BE2C (cell line): ENCODE results near the gene PITPNC1.

Experiments
- DNase-seq: peaks from one replicate; pipeline ENCODE4 v3.0.0-alpha.2; 2020
- H3K27me3 ChIP-seq: fragments of 250-450 bp; sonication (Bioruptor Pico); 2 replicates; pipeline ENCODE4 v1.5.1; 2020; ENCODE audit warnings: mild to moderate bottlenecking
- H3K36me3 ChIP-seq: fragments of 250-450 bp; sonication (Bioruptor Pico); 2 replicates; pipeline ENCODE4 v1.5.1; 2020; ENCODE audit warnings: mild to moderate bottlenecking
- H3K4me1 ChIP-seq: fragments of 250-450 bp; sonication (Bioruptor Pico); 2 replicates; pipeline ENCODE4 v1.5.1; 2020
- H3K4me3 ChIP-seq: 2 replicates; pipeline ENCODE4 v1.5.1; 2011; ENCODE audit warnings: low read depth, low read length
- H3K9me3 ChIP-seq: fragments of 250-450 bp; sonication (Bioruptor Pico); 2 replicates; pipeline ENCODE4 v1.5.1; 2020
- CTCF ChIP-seq: IDR thresholded peaks from 2 replicates; pipeline ENCODE4 v1.5.1; 2012; ENCODE audit warnings: mild to moderate bottlenecking, low read depth, low read length

The PITPNC1 gene

GRCh38 chr17:67448449-67448848, 71.4 kb downstream of the PITPNC1 start:
- no peak for DNase-seq
- no peak overlapping the region for H3K4me3 ChIP-seq
- no peaks in the 10 kb centered on the region for H3K9me3 ChIP-seq
- H3K27me3 ChIP-seq, result no peaks in the 10 kb centered on the region
- no peaks in the 10 kb centered on the region for H3K4me1 ChIP-seq
- H3K36me3 ChIP-seq, result no peaks in the 10 kb centered on the region
- TF ChIP-seq CTCF, result no peak

GRCh38 chr17:67449065-67449464, 72.0 kb downstream of the PITPNC1 start:
- DNase-seq, result no peak
- H3K36me3 ChIP-seq, result no peaks in the 10 kb centered on the region
- no peaks in the 10 kb centered on the region for H3K27me3 ChIP-seq
- no peak overlapping the region for H3K4me3 ChIP-seq
- no peak for TF ChIP-seq CTCF
- no peaks in the 10 kb centered on the region for H3K4me1 ChIP-seq
- no peaks in the 10 kb centered on the region for H3K9me3 ChIP-seq

- no peaks in the 10 kb centered on the region for H3K36me3 ChIP-seq
- H3K4me3 ChIP-seq, result no peak overlapping the region
- TF ChIP-seq CTCF, result no peak
- H3K27me3 ChIP-seq, result no peaks in the 10 kb centered on the region
- no peak for DNase-seq
- H3K4me1 ChIP-seq, result no peaks in the 10 kb centered on the region
- H3K9me3 ChIP-seq, result no peaks in the 10 kb centered on the region
Measured at GRCh38 chr17:67449845-67450755, 73.0 kb downstream of the PITPNC1 start.

GRCh38 chr17:67452681-67453554, 75.8 kb downstream of the PITPNC1 start:
- TF ChIP-seq CTCF, result no peak
- Histone ChIP-seq H3K4me3 (no peak overlapping the region), H3K36me3 (no peaks in the 10 kb centered on the region), H3K9me3 (no peaks in the 10 kb centered on the region), H3K4me1 (no peaks in the 10 kb centered on the region), H3K27me3 (no peaks in the 10 kb centered on the region)
- DNase-seq, result no peak

- Histone ChIP-seq H3K9me3 (no peaks in the 10 kb centered on the region), H3K4me3 (no peak overlapping the region), H3K36me3 (no peaks in the 10 kb centered on the region), H3K27me3 (no peaks in the 10 kb centered on the region), H3K4me1 (no peaks in the 10 kb centered on the region)
- DNase-seq, result no peak
- TF ChIP-seq CTCF, result no peak
Measured at GRCh38 chr17:67456103-67456502, 79.0 kb downstream of the PITPNC1 start.

GRCh38 chr17:67456889-67457288, 79.8 kb downstream of the PITPNC1 start:
- no peaks in the 10 kb centered on the region for H3K9me3 ChIP-seq
- H3K27me3 ChIP-seq, result no peaks in the 10 kb centered on the region
- no peak for DNase-seq
- H3K4me1 ChIP-seq, result no peaks in the 10 kb centered on the region
- H3K36me3 ChIP-seq, result no peaks in the 10 kb centered on the region
- no peak for TF ChIP-seq CTCF
- no peak overlapping the region for H3K4me3 ChIP-seq
